Esophagus (tissue), 2 donors: ENCODE measurements around the gene ADAMTS6. TPM values are rescaled to one million over a fixed set of nuclear protein-coding genes. Genes with fewer than 3 reads are reported as not detected.

Source experiments
- H3K27ac ChIP-seq, 2 donors: one replicate each; pipeline ENCODE4 v1.5.1; 2013; ENCODE audit warnings: low read depth in 2 of 2, mild to moderate bottlenecking in 2 of 2, inconsistent platforms in 1 of 2, low read length in 1 of 2, moderate library complexity in 1 of 2
- H3K27me3 ChIP-seq, 2 donors: one replicate each; pipeline ENCODE4 v1.6.1; 2013; ENCODE audit warnings: low read length in 2 of 2, control low read depth in 1 of 2, mild to moderate bottlenecking in 1 of 2; ENCODE audit not compliant: insufficient read depth in 2 of 2, control insufficient read depth in 1 of 2
- H3K36me3 ChIP-seq, 2 donors: one replicate each; pipeline ENCODE4 v1.6.1; 2013; ENCODE audit warnings: low read length in 1 of 2; ENCODE audit not compliant: control insufficient read depth in 2 of 2, insufficient read depth in 2 of 2
- H3K4me1 ChIP-seq, 2 donors: one replicate each; pipeline ENCODE4 v1.6.1; 2013; ENCODE audit warnings: low read length in 1 of 2; ENCODE audit not compliant: control insufficient read depth in 2 of 2, insufficient read depth in 2 of 2
- H3K4me3 ChIP-seq, 2 donors: one replicate each; pipeline ENCODE4 v1.5.1; 2013; ENCODE audit warnings: low read length in 2 of 2, mild to moderate bottlenecking in 2 of 2, low read depth in 1 of 2, moderate library complexity in 1 of 2
- H3K9me3 ChIP-seq, 2 donors: one replicate each; pipeline ENCODE4 v1.6.1; 2013; ENCODE audit warnings: mild to moderate bottlenecking in 2 of 2, low read depth in 1 of 2, low read length in 1 of 2, moderate library complexity in 1 of 2; ENCODE audit not compliant: control insufficient read depth in 2 of 2, insufficient read depth in 1 of 2
- WGBS, 2 donors: extraction: QIAGEN DNeasy Blood & Tissue Kit; methylation state at CpG; one replicate each; pipeline ENCODE4 v1.1.7; 2013; 5-methylcytosine and 5-hydroxymethylcytosine counted together
- polyA plus RNA-seq, 2 donors: library from polyadenylated mRNA; stranded (reverse); fragments of 200-250 nt; gene quantifications; one replicate each; pipeline ENCODE4 v1.2.3, GENCODE V29; 2013
- donor health status: healthy with polysubstance abuse.
- donor health status: Bipolar disorder and iron deficiency.

ADAMTS6 gene
- polyA plus RNA-seq, 2 donors: 0.16 to 0.25 TPM

- 63 to 70% methylated on average over 2 of the region's 2 CpGs for WGBS, 2 donors
Measured at GRCh38 chr5:65152131-65152530, 329.6 kb downstream of the ADAMTS6 start.

DNA sequence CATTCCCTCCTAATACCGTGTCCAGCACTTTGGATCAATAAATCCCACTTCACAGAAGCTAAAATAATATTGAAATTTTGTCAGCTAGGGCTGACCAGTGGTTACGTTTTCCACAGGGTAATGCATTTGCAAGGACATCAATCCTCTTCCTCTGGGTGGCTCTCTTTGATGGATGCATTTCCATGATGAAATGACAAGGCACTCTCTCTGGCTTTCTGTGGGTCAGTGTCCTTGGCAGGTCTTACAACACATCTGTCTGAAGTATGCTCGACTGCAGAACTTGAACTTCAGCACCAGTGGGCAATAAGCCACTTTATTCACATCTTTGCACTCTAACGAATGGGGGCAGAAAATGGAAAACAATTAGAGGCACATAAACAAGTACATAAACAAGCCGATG lies 330.1 kb downstream of the ADAMTS6 start:
- H3K4me3 ChIP-seq: no peak overlapping the region
- no peaks in the 10 kb centered on the region for H3K27me3 ChIP-seq
- WGBS, 2 donors: 60 to 67% methylated on average over 5 of the region's 5 CpGs
- H3K27ac ChIP-seq: no peak overlapping the region
- H3K9me3 ChIP-seq: no peaks in the 10 kb centered on the region
- H3K4me1 ChIP-seq: no peaks in the 10 kb centered on the region
- H3K36me3 ChIP-seq: no peaks in the 10 kb centered on the region

More at GRCh38 chr5:65152131-65152530, 329.6 kb downstream of the ADAMTS6 start:
- no peak overlapping the region for H3K27ac ChIP-seq
- no peaks in the 10 kb centered on the region for H3K36me3 ChIP-seq
- H3K9me3 ChIP-seq: no peaks in the 10 kb centered on the region
- H3K27me3 ChIP-seq: no peaks in the 10 kb centered on the region
- no peaks in the 10 kb centered on the region for H3K4me1 ChIP-seq
- H3K4me3 ChIP-seq: no peak overlapping the region

DNA sequence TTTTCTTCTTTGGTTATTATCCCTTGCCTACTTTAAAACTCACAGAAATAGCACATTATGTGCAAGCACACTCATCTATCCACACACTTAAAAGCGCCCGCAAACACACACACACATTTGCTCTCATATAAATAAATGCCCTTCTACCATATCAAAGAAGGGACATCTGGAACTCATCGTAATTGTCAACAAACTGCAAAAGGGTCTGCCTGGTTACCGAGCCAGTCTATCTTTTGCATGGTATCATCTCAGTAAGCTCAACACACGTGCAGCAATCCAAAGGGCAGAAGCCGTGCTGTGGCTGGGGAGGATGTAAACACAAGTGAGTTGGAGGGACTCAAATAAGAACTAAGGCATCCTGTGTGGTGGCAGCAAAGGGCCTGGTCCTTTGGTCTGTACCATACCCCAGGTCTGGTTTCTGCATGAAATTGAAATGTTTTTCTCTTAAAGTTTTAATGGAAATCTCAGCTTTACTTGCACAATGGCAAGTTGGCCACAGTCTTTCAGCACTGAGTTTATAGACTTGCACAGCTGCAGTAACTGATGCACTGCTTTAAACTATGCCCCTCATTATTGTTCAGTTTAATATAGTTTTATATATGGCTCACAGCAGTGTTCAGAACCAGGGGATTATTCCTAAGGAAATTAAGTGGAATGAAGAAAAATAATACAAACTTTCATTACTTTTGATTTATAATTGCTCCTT lies 331.0 kb downstream of the ADAMTS6 start:
- Histone ChIP-seq H3K4me3 (no peak overlapping the region), H3K4me1 (no peaks in the 10 kb centered on the region), H3K27me3 (no peaks in the 10 kb centered on the region), H3K9me3 (no peaks in the 10 kb centered on the region), H3K36me3 (no peaks in the 10 kb centered on the region), H3K27ac (no peak overlapping the region)
- WGBS, 2 donors: 85% methylated on average over 6 of the region's 6 CpGs

GRCh38 chr5:65149827-65150226 lies 331.9 kb downstream of the ADAMTS6 start:
- H3K9me3 ChIP-seq: no peaks in the 10 kb centered on the region
- H3K4me1 ChIP-seq: no peaks in the 10 kb centered on the region
- no peaks in the 10 kb centered on the region for H3K27me3 ChIP-seq
- no peak overlapping the region for H3K27ac ChIP-seq
- H3K36me3 ChIP-seq: no peaks in the 10 kb centered on the region
- WGBS, 2 donors: 95% methylated on average over 2 of the region's 2 CpGs
- no peak overlapping the region for H3K4me3 ChIP-seq

- H3K27ac ChIP-seq: no peak overlapping the region
- H3K36me3 ChIP-seq: no peaks in the 10 kb centered on the region
- no peaks in the 10 kb centered on the region for H3K9me3 ChIP-seq
- WGBS, 2 donors: 75 to 88% methylated on average over 9 of the region's 9 CpGs
- no peaks in the 10 kb centered on the region for H3K27me3 ChIP-seq
- no peak overlapping the region for H3K4me3 ChIP-seq
- peaks cover 0 to 2% of the 10 kb centered on the region in 2 donors for H3K4me1 ChIP-seq
Measured at GRCh38 chr5:65144136-65144871, 337.4 kb downstream of the ADAMTS6 start.

- Histone ChIP-seq H3K4me1 (peaks cover 0 to 2% of the 10 kb centered on the region in 2 donors), H3K27ac (no peak overlapping the region), H3K4me3 (no peak overlapping the region), H3K36me3 (no peaks in the 10 kb centered on the region), H3K9me3 (no peaks in the 10 kb centered on the region), H3K27me3 (no peaks in the 10 kb centered on the region)
- 22 to 33% methylated on average over 3 of the region's 3 CpGs for WGBS, 2 donors
Measured at GRCh38 chr5:65142511-65143011, 339.2 kb downstream of the ADAMTS6 start.

DNA sequence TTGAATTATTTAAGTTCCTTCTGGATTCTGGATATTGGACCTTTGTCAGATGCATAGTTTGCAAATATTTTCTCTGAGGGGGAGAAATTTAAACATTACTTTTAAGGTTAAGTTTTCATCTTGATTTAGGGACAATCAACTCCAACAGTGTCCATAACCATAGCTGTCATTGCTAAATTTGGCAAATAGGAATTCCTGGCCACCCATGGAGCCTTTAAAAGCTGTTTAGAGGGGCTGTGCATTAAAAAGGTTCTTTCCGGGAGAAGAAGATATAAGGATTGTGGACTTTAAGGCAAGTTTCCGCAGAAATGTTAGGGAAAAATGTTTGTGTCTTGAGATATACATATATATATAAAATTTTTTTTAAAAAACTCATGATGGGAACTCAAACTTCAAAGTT lies 339.7 kb downstream of the ADAMTS6 start:
- Histone ChIP-seq H3K36me3 (no peaks in the 10 kb centered on the region), H3K27me3 (no peaks in the 10 kb centered on the region), H3K27ac (no peak overlapping the region), H3K4me3 (no peak overlapping the region), H3K9me3 (no peaks in the 10 kb centered on the region), H3K4me1 (peaks cover 0 to 2% of the 10 kb centered on the region in 2 donors)
- WGBS, 2 donors: 80 to 82% methylated on average over 2 of the region's 2 CpGs

DNA sequence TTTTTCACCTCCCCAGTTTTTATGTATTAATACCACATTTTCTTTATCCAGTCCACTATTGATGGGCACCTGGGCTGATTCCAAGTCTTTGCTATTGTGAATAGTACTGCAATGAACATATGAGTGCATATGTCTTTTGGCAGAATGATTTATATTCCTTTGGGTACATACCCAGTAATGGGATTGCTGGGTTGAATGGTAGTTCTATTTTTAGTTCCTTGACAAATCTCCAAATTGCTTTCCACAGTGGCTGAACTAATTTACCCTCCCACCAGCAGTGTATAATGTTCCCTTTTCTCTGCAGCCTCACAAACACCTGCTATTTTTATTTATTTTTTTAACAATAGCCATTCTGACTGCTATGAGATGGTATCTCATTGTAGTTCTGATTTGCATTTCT lies 340.2 kb downstream of the ADAMTS6 start:
- Histone ChIP-seq H3K27me3 (no peaks in the 10 kb centered on the region), H3K36me3 (no peaks in the 10 kb centered on the region), H3K27ac (no peak overlapping the region), H3K4me1 (peaks cover 0 to 2% of the 10 kb centered on the region in 2 donors), H3K4me3 (no peak overlapping the region), H3K9me3 (no peaks in the 10 kb centered on the region)

- no peak overlapping the region for H3K4me3 ChIP-seq
- H3K27me3 ChIP-seq: no peaks in the 10 kb centered on the region
- H3K4me1 ChIP-seq: no peaks in the 10 kb centered on the region
- no peaks in the 10 kb centered on the region for H3K36me3 ChIP-seq
- WGBS, 2 donors: 51 to 54% methylated on average over 4 of the region's 4 CpGs
- H3K9me3 ChIP-seq: no peaks in the 10 kb centered on the region
- H3K27ac ChIP-seq: no peak overlapping the region
Measured at GRCh38 chr5:65137631-65138030, 344.1 kb downstream of the ADAMTS6 start.
